H9 (cell line): ENCODE results near the gene EFNA5. TPM values are rescaled to one million over a fixed set of nuclear protein-coding genes. Genes with fewer than 3 reads are reported as not detected.

Source experiments
- DNase-seq: peaks from one replicate; pipeline ENCODE4 v3.0.0-alpha.2; 2017
- H2AFZ ChIP-seq: one replicate; pipeline ENCODE4 v1.6.1; 2013; ENCODE audit warnings: mild to moderate bottlenecking, low read length, control low read depth, moderate library complexity
- H2AK5ac ChIP-seq: 2 replicates; pipeline ENCODE4 v1.6.1; 2013; ENCODE audit warnings: low read length, control low read depth, mixed read lengths; ENCODE audit not compliant: insufficient read length
- H2BK120ac ChIP-seq: one replicate; pipeline ENCODE4 v1.6.1; 2013; ENCODE audit warnings: low read depth, mild to moderate bottlenecking, low read length, control low read depth, inconsistent platforms; ENCODE audit not compliant: poor library complexity, severe bottlenecking
- H2BK12ac ChIP-seq: 2 replicates; pipeline ENCODE4 v1.6.1; 2013; ENCODE audit warnings: low read length, control low read depth, mixed read lengths, low read depth; ENCODE audit not compliant: insufficient read length
- H2BK15ac ChIP-seq: 2 replicates; pipeline ENCODE4 v1.6.1; 2013; ENCODE audit warnings: low read depth, low read length, control low read depth
- H2BK20ac ChIP-seq: one replicate; pipeline ENCODE4 v1.6.1; 2013; ENCODE audit warnings: low read depth, mild to moderate bottlenecking, low read length, control low read depth, inconsistent platforms; ENCODE audit not compliant: poor library complexity, severe bottlenecking
- H2BK5ac ChIP-seq: 2 replicates; pipeline ENCODE4 v1.6.1; 2013; ENCODE audit warnings: low read length, control low read depth, mixed read lengths; ENCODE audit not compliant: insufficient read length
- H3K14ac ChIP-seq: 2 replicates; pipeline ENCODE4 v1.6.1; 2013; ENCODE audit warnings: low read length, control low read depth; ENCODE audit not compliant: insufficient read depth
- H3K18ac ChIP-seq: 2 replicates; pipeline ENCODE4 v1.6.1; 2013; ENCODE audit warnings: low read depth, mild to moderate bottlenecking, mixed read lengths, low read length, control low read depth; ENCODE audit not compliant: insufficient read length
- H3K23ac ChIP-seq: 2 replicates; pipeline ENCODE4 v1.6.1; 2013; ENCODE audit warnings: low read length, control low read depth, mixed read lengths, low read depth; ENCODE audit not compliant: insufficient read length
- H3K23me2 ChIP-seq: 2 replicates; pipeline ENCODE4 v1.6.1; 2013; ENCODE audit warnings: low read depth, mild to moderate bottlenecking, mixed read lengths, low read length, control low read depth; ENCODE audit not compliant: insufficient read length, poor library complexity, severe bottlenecking
- H3K27ac ChIP-seq: 2 replicates; pipeline ENCODE4 v1.5.1; 2013; ENCODE audit warnings: low read length, control low read depth, mixed read lengths, low read depth; ENCODE audit not compliant: insufficient read length
- H3K27me3 ChIP-seq: 2 replicates; pipeline ENCODE4 v1.6.1; 2013; ENCODE audit warnings: low read length, control low read depth, inconsistent platforms; ENCODE audit not compliant: insufficient read depth
- H3K4ac ChIP-seq: 2 replicates; pipeline ENCODE4 v1.6.1; 2013; ENCODE audit warnings: low read depth, mild to moderate bottlenecking, control low read depth, inconsistent platforms, low read length, moderate library complexity
- H3K4me1 ChIP-seq: 2 replicates; pipeline ENCODE4 v1.6.1; 2013; ENCODE audit warnings: low read length, control low read depth, inconsistent platforms; ENCODE audit not compliant: insufficient read depth
- H3K4me2 ChIP-seq: 2 replicates; pipeline ENCODE4 v1.6.1; 2013; ENCODE audit warnings: low read length, control low read depth, mixed read lengths; ENCODE audit not compliant: insufficient read length, insufficient read depth
- H3K56ac ChIP-seq: 2 replicates; pipeline ENCODE4 v1.6.1; 2013; ENCODE audit warnings: low read depth, mild to moderate bottlenecking, mixed read lengths, low read length, control low read depth; ENCODE audit not compliant: insufficient read length
- H3K79me1 ChIP-seq: 2 replicates; pipeline ENCODE4 v1.6.1; 2013; ENCODE audit warnings: low read depth, mild to moderate bottlenecking, moderate library complexity, low read length, control low read depth, inconsistent platforms; ENCODE audit not compliant: insufficient read depth, poor library complexity, severe bottlenecking
- H3K79me2 ChIP-seq: 2 replicates; pipeline ENCODE4 v1.6.1; 2013; ENCODE audit warnings: low read length, control low read depth, inconsistent platforms; ENCODE audit not compliant: insufficient read depth
- H3K9ac ChIP-seq: 2 replicates; pipeline ENCODE4 v1.6.1; 2013; ENCODE audit warnings: low read length, control low read depth, mixed read lengths; ENCODE audit not compliant: insufficient read length; ENCODE audit errors: extremely low read depth
- H3K9me3 ChIP-seq: one replicate; pipeline ENCODE4 v1.6.1; 2013; ENCODE audit warnings: low read depth, low read length, inconsistent platforms; ENCODE audit not compliant: control insufficient read depth
- H3T11ph ChIP-seq: one replicate; pipeline ENCODE4 v1.6.1; 2013; ENCODE audit warnings: mild to moderate bottlenecking, low read length, control low read depth, inconsistent platforms
- H4K20me1 ChIP-seq: one replicate; pipeline ENCODE4 v1.6.1; 2013; ENCODE audit not compliant: control insufficient read depth, insufficient read length, insufficient read depth
- H4K5ac ChIP-seq: 2 replicates; pipeline ENCODE4 v1.6.1; 2013; ENCODE audit warnings: low read depth, mild to moderate bottlenecking, mixed read lengths, low read length, control low read depth; ENCODE audit not compliant: insufficient read length
- H4K8ac ChIP-seq: replicated peaks from 2 replicates; pipeline ENCODE4 v1.6.1; 2013; ENCODE audit warnings: low read length, control low read depth, mixed read lengths, low read depth; ENCODE audit not compliant: insufficient read length
- H4K91ac ChIP-seq: 2 replicates; pipeline ENCODE4 v1.6.1; 2013; ENCODE audit warnings: low read depth, mild to moderate bottlenecking, moderate library complexity, mixed read lengths, low read length, control low read depth; ENCODE audit not compliant: insufficient read length
- H3K27ac Mint-ChIP-seq, 3 experiments: 2 replicates in 2 of 3; 3 replicates in 1 of 3; pipeline ENCODE4 v1.8.0; 2020 to 2021; ENCODE audit warnings: mixed read lengths in 3 of 3, mild to moderate bottlenecking in 1 of 3, moderate library complexity in 1 of 3
- H3K27me3 Mint-ChIP-seq: 2 replicates; pipeline ENCODE4 v1.8.0; 2021; ENCODE audit warnings: low read depth, mild to moderate bottlenecking, moderate library complexity, mixed read lengths
- H3K36me3 Mint-ChIP-seq, 3 experiments: 2 replicates in 2 of 3; 3 replicates in 1 of 3; pipeline ENCODE4 v1.8.0; 2020 to 2021; ENCODE audit warnings: low read depth in 3 of 3, mixed read lengths in 3 of 3; ENCODE audit not compliant: insufficient read depth in 1 of 3
- H3K4me1 Mint-ChIP-seq, 2 experiments: 2 replicates each; pipeline ENCODE4 v1.8.0; 2020; ENCODE audit warnings: mixed read lengths in 2 of 2
- H3K4me3 Mint-ChIP-seq, 2 experiments: 2 replicates in 1 of 2; 3 replicates in 1 of 2; pipeline ENCODE4 v1.8.0; 2020 to 2021; ENCODE audit warnings: mild to moderate bottlenecking in 2 of 2, mixed read lengths in 2 of 2, moderate library complexity in 1 of 2
- H3K9me3 Mint-ChIP-seq, 2 experiments: 2 replicates in 1 of 2; 3 replicates in 1 of 2; pipeline ENCODE4 v1.8.0; 2020; ENCODE audit warnings: mild to moderate bottlenecking in 2 of 2, mixed read lengths in 2 of 2, moderate library complexity in 1 of 2
- CTCF ChIP-seq: fragments of 200-600 bp; sonication (generic); conservative IDR thresholded peaks from 3 replicates; pipeline ENCODE4 v1.8.0; 2021; ENCODE audit warnings: antibody characterized with exemption, mild to moderate bottlenecking
- total RNA-seq: library from RNA; stranded (reverse); gene quantifications from 2 replicates; pipeline ENCODE4 v1.2.1, GENCODE V29; 2021

EFNA5 gene
- total RNA-seq, 1 experiment from 2014 or later, result 20.4 TPM

DNA sequence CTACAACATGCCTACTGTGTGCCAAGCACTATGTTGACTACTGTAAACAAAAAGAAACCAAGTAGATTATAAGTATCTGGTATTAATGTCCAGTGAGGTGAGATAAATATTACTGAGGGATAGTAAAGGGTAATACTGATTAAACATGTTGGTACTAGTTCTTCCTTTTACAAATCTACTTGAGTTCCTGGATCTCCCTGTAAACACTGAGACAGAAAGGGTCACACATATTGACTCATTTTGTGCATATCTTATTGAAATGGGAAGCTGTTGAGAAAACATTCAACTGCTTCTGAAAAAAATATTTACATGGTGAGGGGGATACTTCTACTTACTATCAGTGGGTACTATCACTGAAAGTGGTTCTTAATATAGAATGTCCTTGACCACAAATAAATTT, 24.3 kb downstream of the EFNA5 start:
- Histone ChIP-seq H3K9me3 (no peaks in the 10 kb centered on the region), H2AK5ac (no peak overlapping the region), H4K20me1 (no peaks in the 10 kb centered on the region), H3K27me3 (no peaks in the 10 kb centered on the region), H3K79me1 (no peaks in the 10 kb centered on the region), H4K8ac (no peak overlapping the region), H3K14ac (no peak overlapping the region), H4K91ac (no peak overlapping the region), H3K18ac (no peak overlapping the region), H3K23me2 (no peaks in the 10 kb centered on the region), H3K27ac (no peak overlapping the region), H3K4ac (no peak overlapping the region), H3K56ac (no peak overlapping the region), H2AFZ (no peak overlapping the region), H3K23ac (no peak overlapping the region), H3K4me2 (no peak overlapping the region), H4K5ac (no peak overlapping the region), H3K79me2 (no peaks in the 10 kb centered on the region), H2BK15ac (no peak overlapping the region), H2BK120ac (no peak overlapping the region), H2BK12ac (no peak overlapping the region), H3K4me1 (no peaks in the 10 kb centered on the region), H3K9ac (no peak overlapping the region), H2BK5ac (no peak overlapping the region), H2BK20ac (no peak overlapping the region), H3T11ph (no peak overlapping the region)
- H3K4me3 Mint-ChIP-seq, result no peak overlapping the region
- no peaks in the 10 kb centered on the region for H3K9me3 Mint-ChIP-seq
- peaks cover 15 to 21% of the 10 kb centered on the region in 2 experiments for H3K4me1 Mint-ChIP-seq
- H3K27me3 Mint-ChIP-seq, result no peaks in the 10 kb centered on the region
- no peak for TF ChIP-seq CTCF
- H3K27ac Mint-ChIP-seq, result no peak overlapping the region
- H3K36me3 Mint-ChIP-seq, result no peaks in the 10 kb centered on the region
- no peak for DNase-seq
